GM18519 (cell line): ENCODE results near the gene FBLN2.

ENCODE experiments used
- ATAC-seq: cut with Tn5 transposase; IDR thresholded peaks from one replicate; pipeline ENCODE4 v1.9.1; 2021; ENCODE audit warnings: mild to moderate bottlenecking, moderate library complexity; ENCODE audit not compliant: unreplicated experiment, low FRiP score

Gene FBLN2

GRCh38 chr3:13529196-13530112 is 19.5 kb upstream of the FBLN2 start:
- no peak for ATAC-seq

- no peak for ATAC-seq
Observed at GRCh38 chr3:13530241-13531009, 18.5 kb upstream of the FBLN2 start.

- no peak for ATAC-seq
Observed at GRCh38 chr3:13532085-13532484, 16.8 kb upstream of the FBLN2 start.

- ATAC-seq = no peak
Observed at GRCh38 chr3:13532631-13533030, 16.3 kb upstream of the FBLN2 start.

- no peak for ATAC-seq
Observed at GRCh38 chr3:13533885-13534301, 15.0 kb upstream of the FBLN2 start.

GRCh38 chr3:13535526-13535875 is 13.4 kb upstream of the FBLN2 start:
- no peak for ATAC-seq

GRCh38 chr3:13535905-13536304 is 13.0 kb upstream of the FBLN2 start:
- no peak for ATAC-seq

- no peak for ATAC-seq
Observed at GRCh38 chr3:13536432-13536831, 12.5 kb upstream of the FBLN2 start.

- no peak for ATAC-seq
Observed at GRCh38 chr3:13536832-13537231, 12.1 kb upstream of the FBLN2 start.

- ATAC-seq = no peak
Observed at GRCh38 chr3:13537244-13537908, 11.5 kb upstream of the FBLN2 start.

- no peak for ATAC-seq
Observed at GRCh38 chr3:13537909-13538296, 11.0 kb upstream of the FBLN2 start.

GRCh38 chr3:13538520-13539291 is 10.2 kb upstream of the FBLN2 start:
- no peak for ATAC-seq

- ATAC-seq = no peak
Observed at GRCh38 chr3:13539292-13539638, 9.7 kb upstream of the FBLN2 start.

- no peak for ATAC-seq
Observed at GRCh38 chr3:13539671-13540070, 9.3 kb upstream of the FBLN2 start.

- no peak for ATAC-seq
Observed at GRCh38 chr3:13540297-13540995, 8.5 kb upstream of the FBLN2 start.

GRCh38 chr3:13541691-13542090 is 7.2 kb upstream of the FBLN2 start:
- no peak for ATAC-seq

GRCh38 chr3:13542142-13542541 is 6.8 kb upstream of the FBLN2 start:
- no peak for ATAC-seq

GRCh38 chr3:13543253-13543652 is 5.7 kb upstream of the FBLN2 start:
- ATAC-seq = no peak

GRCh38 chr3:13544293-13544831 is 4.6 kb upstream of the FBLN2 start:
- ATAC-seq = no peak
